Neuronal stem cell (in vitro differentiated cells): ENCODE data around the gene PLA2G3.

Experiments used
- DNase-seq: peaks from one replicate; pipeline ENCODE4 v3.0.0-alpha.2; 2013; ENCODE audit warnings: low spot score
- H2AFZ ChIP-seq: one replicate; pipeline ENCODE4 v1.6.1; 2013; ENCODE audit warnings: mild to moderate bottlenecking, low read length, inconsistent platforms
- H2AK5ac ChIP-seq: 2 replicates; pipeline ENCODE4 v1.6.1; 2013; ENCODE audit warnings: low read depth, mild to moderate bottlenecking, inconsistent platforms, low read length, moderate library complexity, mixed read lengths
- H2BK120ac ChIP-seq: 2 replicates; pipeline ENCODE4 v1.6.1; 2013; ENCODE audit warnings: low read depth, mild to moderate bottlenecking, inconsistent platforms, low read length, moderate library complexity, mixed read lengths
- H2BK12ac ChIP-seq: one replicate; pipeline ENCODE4 v1.6.1; 2013; ENCODE audit warnings: low read length, inconsistent platforms
- H2BK15ac ChIP-seq: 2 replicates; pipeline ENCODE4 v1.6.1; 2013; ENCODE audit warnings: mild to moderate bottlenecking, low read length, inconsistent platforms, mixed read lengths
- H2BK5ac ChIP-seq: one replicate; pipeline ENCODE4 v1.6.1; 2013; ENCODE audit warnings: inconsistent platforms, mild to moderate bottlenecking, low read length, moderate library complexity
- H3K14ac ChIP-seq: one replicate; pipeline ENCODE4 v1.6.1; 2013; ENCODE audit warnings: low read length, inconsistent platforms
- H3K18ac ChIP-seq: 2 replicates; pipeline ENCODE4 v1.6.1; 2013; ENCODE audit warnings: low read length, inconsistent platforms
- H3K23ac ChIP-seq: 2 replicates; pipeline ENCODE4 v1.6.1; 2013; ENCODE audit warnings: low read depth, mild to moderate bottlenecking, mixed read lengths, low read length, inconsistent platforms; ENCODE audit not compliant: poor library complexity
- H3K27ac ChIP-seq: replicated peaks from 3 replicates; pipeline ENCODE4 v1.5.1; 2013; ENCODE audit warnings: low read length, inconsistent platforms
- H3K27me3 ChIP-seq, 3 experiments: 2 replicates each; pipeline ENCODE4 v1.6.1; 2013; ENCODE audit warnings: low read length in 3 of 3, mild to moderate bottlenecking in 2 of 3, inconsistent platforms in 1 of 3, low read depth in 1 of 3, mixed read lengths in 1 of 3, moderate library complexity in 1 of 3; ENCODE audit not compliant: control insufficient read depth in 3 of 3, insufficient read depth in 3 of 3
- H3K36me3 ChIP-seq, 2 donors: replicated peaks in 1 of 2; 2 replicates each; pipeline ENCODE4 v1.6.1; 2013; ENCODE audit warnings: low read length in 2 of 2; ENCODE audit not compliant: control insufficient read depth in 2 of 2, insufficient read depth in 2 of 2
- H3K4ac ChIP-seq: 2 replicates; pipeline ENCODE4 v1.6.1; 2013; ENCODE audit warnings: inconsistent platforms, mild to moderate bottlenecking, low read length, moderate library complexity
- H3K4me1 ChIP-seq, 2 donors: 1 replicate in 1 of 2; 2 replicates in 1 of 2; pipeline ENCODE4 v1.6.1; 2013; ENCODE audit warnings: low read length in 2 of 2, low read depth in 1 of 2; ENCODE audit not compliant: control insufficient read depth in 2 of 2, insufficient read depth in 1 of 2
- H3K4me2 ChIP-seq: one replicate; pipeline ENCODE4 v1.6.1; 2013; ENCODE audit warnings: mild to moderate bottlenecking, low read length, inconsistent platforms; ENCODE audit not compliant: insufficient read depth, poor library complexity, severe bottlenecking
- H3K4me3 ChIP-seq, 2 donors: 2 replicates each; pipeline ENCODE4 v1.5.1; 2013; ENCODE audit warnings: low read length in 2 of 2, mild to moderate bottlenecking in 2 of 2, inconsistent platforms in 1 of 2, moderate library complexity in 1 of 2
- H3K79me1 ChIP-seq: one replicate; pipeline ENCODE4 v1.6.1; 2013; ENCODE audit warnings: low read depth, mild to moderate bottlenecking, inconsistent platforms, low read length, moderate library complexity
- H3K9ac ChIP-seq: one replicate; pipeline ENCODE4 v1.6.1; 2013; ENCODE audit warnings: mild to moderate bottlenecking, low read depth, low read length, inconsistent platforms; ENCODE audit not compliant: poor library complexity
- H3K9me3 ChIP-seq, 2 donors: replicated peaks in 1 of 2; 2 replicates each; pipeline versions ENCODE3 to v1.6.1; 2013; ENCODE audit warnings: low read length in 2 of 2, mild to moderate bottlenecking in 2 of 2, inconsistent platforms in 1 of 2, low read depth in 1 of 2, mixed read lengths in 1 of 2, moderate library complexity in 1 of 2; ENCODE audit not compliant: control insufficient read depth in 2 of 2, insufficient read depth in 1 of 2
- H4K8ac ChIP-seq: one replicate; pipeline ENCODE4 v1.6.1; 2013; ENCODE audit warnings: low read depth, mild to moderate bottlenecking, inconsistent platforms, low read length, moderate library complexity
- H4K91ac ChIP-seq: one replicate; pipeline ENCODE4 v1.6.1; 2013; ENCODE audit warnings: low read length, low read depth, mild to moderate bottlenecking, inconsistent platforms; ENCODE audit not compliant: poor library complexity
- WGBS, 2 donors: extraction: QIAGEN DNeasy Blood & Tissue Kit; methylation state at CpG; one replicate each; pipeline ENCODE4 v1.1.7; 2013; ENCODE audit warnings: missing lambda C conversion rate in 2 of 2, mixed read lengths in 1 of 2; ENCODE audit not compliant: insufficient read length in 2 of 2, insufficient replicate concordance in 1 of 2; ENCODE audit errors: extremely low coverage in 2 of 2; 5-methylcytosine and 5-hydroxymethylcytosine counted together

Gene PLA2G3

DNA sequence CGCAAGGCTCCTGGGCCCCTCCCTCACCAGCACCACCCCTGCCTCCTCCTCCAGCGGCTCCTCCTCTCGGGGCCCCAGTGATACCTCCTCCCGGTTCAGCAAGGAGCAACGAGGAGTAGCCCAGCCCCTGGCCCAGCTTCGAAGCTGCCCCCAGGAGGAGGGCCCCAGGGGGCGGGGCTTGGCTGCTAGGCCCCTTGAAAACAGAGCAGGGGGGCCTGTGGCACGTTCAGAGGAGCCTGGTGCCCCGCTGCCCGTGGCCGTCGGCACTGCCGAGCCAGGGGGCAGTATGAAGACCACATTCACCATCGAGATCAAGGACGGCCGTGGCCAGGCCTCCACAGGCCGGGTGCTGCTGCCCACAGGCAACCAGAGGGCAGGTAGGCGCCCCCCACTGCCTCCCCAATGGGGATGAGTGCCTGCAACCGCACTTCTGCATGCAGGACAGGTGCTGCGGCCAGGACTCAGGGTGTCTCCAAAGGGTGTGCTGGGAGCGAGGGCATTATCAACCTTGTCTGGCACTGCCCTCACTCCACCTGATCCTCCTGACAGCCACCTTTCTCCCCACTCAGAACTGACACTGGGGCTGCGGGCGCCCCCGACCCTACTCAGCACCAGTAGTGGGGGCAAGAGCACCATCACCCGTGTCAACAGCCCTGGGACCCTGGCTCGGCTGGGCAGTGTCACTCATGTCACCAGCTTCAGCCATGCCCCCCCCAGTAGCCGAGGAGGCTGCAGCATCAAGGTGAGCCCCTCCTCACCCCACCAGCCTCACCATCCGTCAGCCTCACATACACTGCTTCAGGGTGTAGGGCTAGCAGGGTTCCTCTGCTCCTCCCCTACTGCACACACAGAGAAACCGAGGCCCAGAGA, 49.0 kb downstream of the PLA2G3 start:
- no peak overlapping the region for H3K27ac ChIP-seq
- no peak overlapping the region for H2AFZ ChIP-seq
- no peak overlapping the region for H3K23ac ChIP-seq
- no peaks in the 10 kb centered on the region for H3K4me1 ChIP-seq
- H3K9ac ChIP-seq: no peak overlapping the region
- peak overlapping the region; percentile 48 for H2BK5ac ChIP-seq
- no peak overlapping the region for H4K8ac ChIP-seq
- DNase-seq: no peak
- no peaks in the 10 kb centered on the region for H3K27me3 ChIP-seq
- peak overlapping the region; percentile 17 for H3K18ac ChIP-seq
- no peak overlapping the region for H2AK5ac ChIP-seq
- H4K91ac ChIP-seq: no peak overlapping the region
- no peak overlapping the region for H3K4me3 ChIP-seq
- no CpG with 5 or more reads among the region's 29 CpGs for WGBS, 2 donors
- no peak overlapping the region for H2BK12ac ChIP-seq
- H3K79me1 ChIP-seq: no peaks in the 10 kb centered on the region
- H3K9me3 ChIP-seq: no peaks in the 10 kb centered on the region
- no peak overlapping the region for H3K4me2 ChIP-seq
- H3K14ac ChIP-seq: peak overlapping the region; percentile 78
- H3K4ac ChIP-seq: peak overlapping the region; percentile 30
- H3K36me3 ChIP-seq: peaks cover 30 to 60% of the 10 kb centered on the region in 2 donors
- no peak overlapping the region for H2BK15ac ChIP-seq
- H2BK120ac ChIP-seq: no peak overlapping the region

DNA sequence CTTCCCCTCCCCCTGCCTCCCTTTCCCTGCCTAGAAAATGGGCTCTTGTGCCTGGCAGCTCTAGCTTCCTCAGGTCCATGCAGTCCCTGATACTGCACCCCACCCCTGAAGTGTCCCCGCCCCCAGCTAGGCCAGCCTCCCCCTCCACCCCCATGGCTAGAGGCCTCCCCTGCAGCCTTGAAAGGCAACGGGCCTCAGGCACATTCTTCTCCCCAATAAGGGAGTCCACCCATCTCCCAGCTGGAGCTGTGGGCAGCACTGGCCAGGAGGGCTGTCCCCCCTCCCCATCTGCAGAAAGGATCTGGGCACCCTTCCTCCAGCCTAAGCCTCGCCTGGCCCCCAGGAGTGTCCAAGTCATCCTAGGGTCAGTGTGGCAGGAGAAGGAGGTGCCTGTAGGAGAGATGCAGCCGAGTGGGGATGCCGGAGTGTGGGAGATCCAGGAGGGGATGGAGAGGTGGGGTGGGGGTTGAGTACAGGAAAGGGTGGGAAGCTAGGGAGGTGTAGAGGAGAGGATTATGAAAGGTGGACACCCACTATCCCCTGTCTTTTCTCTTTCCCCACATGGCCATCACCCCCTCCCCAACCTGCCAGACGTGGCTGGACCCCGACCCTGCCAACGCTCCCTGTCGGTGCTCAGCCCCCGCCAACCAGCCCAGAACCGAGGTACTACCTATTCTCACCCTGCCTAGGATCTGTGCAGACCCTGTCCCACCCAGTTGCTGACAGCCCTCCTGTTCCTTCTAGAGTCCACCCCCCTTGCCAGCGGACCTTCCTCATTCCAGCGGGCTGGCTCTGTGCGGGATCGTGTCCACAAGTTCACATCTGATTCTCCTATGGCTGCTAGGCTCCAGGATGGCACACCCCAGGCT, 49.9 kb downstream of the PLA2G3 start:
- no peak overlapping the region for H2AK5ac ChIP-seq
- no peak overlapping the region for H2BK15ac ChIP-seq
- H3K9ac ChIP-seq: peak overlapping the region; percentile 40
- no CpG with 5 or more reads among the region's 15 CpGs for WGBS, 2 donors
- H3K4me3 ChIP-seq: no peak overlapping the region
- peaks cover 27 to 51% of the 10 kb centered on the region in 2 donors for H3K36me3 ChIP-seq
- no peak for DNase-seq
- H3K4ac ChIP-seq: no peak overlapping the region
- no peak overlapping the region for H2BK120ac ChIP-seq
- no peak overlapping the region for H2BK12ac ChIP-seq
- H4K91ac ChIP-seq: no peak overlapping the region
- no peak overlapping the region for H4K8ac ChIP-seq
- H3K27ac ChIP-seq: no peak overlapping the region
- no peaks in the 10 kb centered on the region for H3K9me3 ChIP-seq
- peak overlapping the region; percentile 55 for H3K18ac ChIP-seq
- H3K23ac ChIP-seq: peak overlapping the region; percentile 62
- peak overlapping the region; percentile 78 for H3K14ac ChIP-seq
- no peak overlapping the region for H2BK5ac ChIP-seq
- H3K4me1 ChIP-seq: peaks cover 0 to 4% of the 10 kb centered on the region in 2 donors
- no peak overlapping the region for H2AFZ ChIP-seq
- no peaks in the 10 kb centered on the region for H3K79me1 ChIP-seq
- H3K4me2 ChIP-seq: no peak overlapping the region
- H3K27me3 ChIP-seq: no peaks in the 10 kb centered on the region

DNA sequence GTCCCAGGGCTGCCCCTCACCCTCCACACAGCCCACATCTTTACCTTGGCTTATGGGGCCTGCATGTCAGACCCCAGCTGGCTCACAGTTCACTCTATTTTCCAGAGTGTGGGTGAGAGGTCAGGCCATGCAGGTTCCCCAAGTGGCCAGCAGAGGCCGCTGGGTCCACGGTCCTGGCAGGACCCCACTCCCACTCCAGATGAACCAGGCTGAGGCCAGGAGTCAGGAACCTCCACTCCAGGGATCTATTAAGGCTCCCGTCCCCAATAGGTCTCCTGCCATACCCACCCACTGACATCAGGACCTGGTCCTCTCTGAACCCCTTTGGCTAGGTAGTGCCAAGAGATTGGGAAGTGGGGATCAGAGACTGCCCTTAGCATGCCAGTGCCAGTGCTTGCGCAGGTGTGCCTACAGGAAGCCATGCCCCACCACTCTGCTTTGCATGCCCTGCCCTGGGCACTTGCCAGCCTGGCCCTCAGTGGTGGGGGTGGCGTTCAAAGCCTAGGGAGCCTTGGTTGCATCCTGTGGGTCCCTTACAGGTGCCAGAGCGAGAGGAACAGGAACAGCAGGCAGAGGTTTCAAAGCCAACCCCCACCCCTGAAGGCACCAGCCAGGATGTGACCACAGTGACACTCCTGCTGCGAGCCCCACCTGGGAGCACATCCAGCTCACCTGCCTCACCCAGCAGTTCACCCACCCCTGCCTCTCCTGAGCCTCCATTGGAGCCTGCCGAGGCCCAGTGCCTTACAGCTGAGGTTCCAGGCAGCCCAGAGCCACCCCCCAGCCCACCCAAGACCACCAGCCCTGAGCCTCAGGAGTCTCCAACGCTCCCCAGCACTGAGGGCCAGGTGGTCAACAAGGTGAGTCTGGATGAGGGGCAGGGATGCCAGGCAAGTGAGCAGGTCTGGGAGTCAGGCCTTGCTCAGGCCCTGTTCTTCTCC, 50.9 kb downstream of the PLA2G3 start:
- no peak overlapping the region for H2BK120ac ChIP-seq
- no peak overlapping the region for H3K27ac ChIP-seq
- no peaks in the 10 kb centered on the region for H3K9me3 ChIP-seq
- H3K4me1 ChIP-seq: peaks cover 0 to 7% of the 10 kb centered on the region in 2 donors
- no peak overlapping the region for H3K4me3 ChIP-seq
- no peaks in the 10 kb centered on the region for H3K27me3 ChIP-seq
- peak overlapping the region; percentile 32 for H2AK5ac ChIP-seq
- no peaks in the 10 kb centered on the region for H3K79me1 ChIP-seq
- H2BK12ac ChIP-seq: no peak overlapping the region
- no peak overlapping the region for H3K14ac ChIP-seq
- H3K18ac ChIP-seq: no peak overlapping the region
- DNase-seq: no peak
- H2BK15ac ChIP-seq: peak overlapping the region; percentile 5
- no peak overlapping the region for H4K8ac ChIP-seq
- H3K4me2 ChIP-seq: no peak overlapping the region
- peak overlapping the region; percentile 70 for H2BK5ac ChIP-seq
- no peak overlapping the region for H3K23ac ChIP-seq
- no peak overlapping the region for H3K4ac ChIP-seq
- peak overlapping the region; percentile 50 for H3K9ac ChIP-seq
- H3K36me3 ChIP-seq: peaks cover 21 to 48% of the 10 kb centered on the region in 2 donors
- H4K91ac ChIP-seq: peak overlapping the region; percentile 86
- no peak overlapping the region for H2AFZ ChIP-seq
- no CpG with 5 or more reads among the region's 9 CpGs for WGBS, 2 donors
